A549 (cell line): ENCODE results near the gene KCNMA1.

ENCODE experiments used
- CEBPB ChIP-seq, 2 experiments: fragments of >200 bp in 1 of 2; sonication (Bioruptor Twin) in 1 of 2; formaldehyde crosslinking in 1 of 2; IDR thresholded peaks; 2 replicates each; pipeline ENCODE4 v1.6.1; 2012 to 2016
- POLR2A ChIP-seq: IDR thresholded peaks from 2 replicates; pipeline ENCODE4 v1.6.1; 2012; ENCODE audit warnings: mild to moderate bottlenecking, low read length
- SMC3 ChIP-seq: fragments of >200 bp; sonication (Bioruptor Twin); formaldehyde crosslinking; IDR thresholded peaks from 3 replicates; pipeline ENCODE4 v1.6.1; 2018; ENCODE audit warnings: inconsistent platforms
- ZSCAN20 ChIP-seq: fragments of 250-450 bp; sonication (Bioruptor Pico); IDR thresholded peaks from 2 replicates; pipeline ENCODE4 v1.8.0; 2022; ENCODE audit warnings: mild to moderate bottlenecking, moderate library complexity
- TF ChIP-seq, protein P1 (sequence below): fragments of >200 bp; sonication (Bioruptor Twin); formaldehyde crosslinking; IDR thresholded peaks from 3 replicates; pipeline ENCODE4 v1.5.1; 2016

DNA sequence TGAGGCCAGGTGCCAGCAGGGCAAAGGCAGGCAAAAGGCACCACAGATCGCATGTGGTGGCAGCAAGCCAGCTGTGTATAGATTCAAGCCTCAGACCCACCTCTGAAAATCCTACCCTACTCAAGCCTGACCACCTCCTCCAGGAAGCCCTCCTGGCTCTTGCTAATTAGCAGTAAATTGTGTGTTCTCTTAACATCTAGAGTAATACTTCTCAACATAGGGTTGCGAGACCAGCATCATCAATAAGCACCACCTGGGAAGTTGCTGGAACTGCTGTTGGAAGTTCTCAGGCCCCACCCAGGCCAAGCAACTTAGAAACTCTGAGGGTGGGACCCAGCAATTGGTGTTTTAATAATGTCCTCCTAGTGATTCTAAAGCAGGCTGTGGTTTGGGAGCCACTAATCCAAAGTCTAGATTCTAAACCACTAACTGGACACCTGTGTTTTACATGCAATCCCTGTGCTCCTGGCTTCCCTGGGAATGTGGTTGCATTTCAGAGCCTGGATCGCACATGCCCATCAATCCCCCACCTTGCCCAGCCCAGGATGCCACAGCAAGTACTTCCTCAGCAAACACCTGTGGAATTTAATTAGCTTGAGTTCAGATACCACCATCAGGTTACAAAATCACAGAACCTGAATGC is 46.2 kb downstream of the KCNMA1 start:
- TF ChIP-seq, protein P1, sequence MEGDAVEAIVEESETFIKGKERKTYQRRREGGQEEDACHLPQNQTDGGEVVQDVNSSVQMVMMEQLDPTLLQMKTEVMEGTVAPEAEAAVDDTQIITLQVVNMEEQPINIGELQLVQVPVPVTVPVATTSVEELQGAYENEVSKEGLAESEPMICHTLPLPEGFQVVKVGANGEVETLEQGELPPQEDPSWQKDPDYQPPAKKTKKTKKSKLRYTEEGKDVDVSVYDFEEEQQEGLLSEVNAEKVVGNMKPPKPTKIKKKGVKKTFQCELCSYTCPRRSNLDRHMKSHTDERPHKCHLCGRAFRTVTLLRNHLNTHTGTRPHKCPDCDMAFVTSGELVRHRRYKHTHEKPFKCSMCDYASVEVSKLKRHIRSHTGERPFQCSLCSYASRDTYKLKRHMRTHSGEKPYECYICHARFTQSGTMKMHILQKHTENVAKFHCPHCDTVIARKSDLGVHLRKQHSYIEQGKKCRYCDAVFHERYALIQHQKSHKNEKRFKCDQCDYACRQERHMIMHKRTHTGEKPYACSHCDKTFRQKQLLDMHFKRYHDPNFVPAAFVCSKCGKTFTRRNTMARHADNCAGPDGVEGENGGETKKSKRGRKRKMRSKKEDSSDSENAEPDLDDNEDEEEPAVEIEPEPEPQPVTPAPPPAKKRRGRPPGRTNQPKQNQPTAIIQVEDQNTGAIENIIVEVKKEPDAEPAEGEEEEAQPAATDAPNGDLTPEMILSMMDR = no peak
- no peak for TF ChIP-seq SMC3
- no peak for TF ChIP-seq POLR2A
- TF ChIP-seq ZSCAN20 = no peak
- TF ChIP-seq CEBPB (IDR thresholded peaks at IDR 0.05) = no peak
